ENCODE measurements around the gene DPP10.

- TF ChIP-seq POLR2AphosphoS5 (IDR thresholded peaks at IDR 0.05) (no peak), CTCF (IDR thresholded peaks at IDR 0.05) (no peak)
Observed at GRCh38 chr2:115118306-115118705, 675.9 kb downstream of the DPP10 start.
